HG03378 (cell line): ENCODE results near the gene C1QTNF8.

ENCODE experiments used
- ATAC-seq: cut with Tn5 transposase; IDR thresholded peaks from one replicate; pipeline ENCODE4 v1.9.1; 2021; ENCODE audit warnings: mild to moderate bottlenecking, moderate library complexity; ENCODE audit not compliant: unreplicated experiment

Gene C1QTNF8

GRCh38 chr16:1048442-1049112 lies 47.5 kb downstream of the C1QTNF8 start:
- ATAC-seq = no peak

- no peak for ATAC-seq
Observed at GRCh38 chr16:1047801-1048200, 48.2 kb downstream of the C1QTNF8 start.

GRCh38 chr16:1047123-1047522 lies 48.9 kb downstream of the C1QTNF8 start:
- ATAC-seq = no peak

GRCh38 chr16:1045993-1046911 lies 49.8 kb downstream of the C1QTNF8 start:
- ATAC-seq = no peak

GRCh38 chr16:1045310-1045992 lies 50.6 kb downstream of the C1QTNF8 start:
- no peak for ATAC-seq

GRCh38 chr16:1044460-1045309 lies 51.4 kb downstream of the C1QTNF8 start:
- no peak for ATAC-seq

- ATAC-seq = no peak
Observed at GRCh38 chr16:1043881-1044451, 52.1 kb downstream of the C1QTNF8 start.

- ATAC-seq = no peak
Observed at GRCh38 chr16:1042866-1043265, 53.2 kb downstream of the C1QTNF8 start.

- ATAC-seq = no peak
Observed at GRCh38 chr16:1042049-1042744, 53.8 kb downstream of the C1QTNF8 start.

- no peak for ATAC-seq
Observed at GRCh38 chr16:1040346-1040745, 55.7 kb downstream of the C1QTNF8 start.

- no peak for ATAC-seq
Observed at GRCh38 chr16:1039762-1040161, 56.3 kb downstream of the C1QTNF8 start.

- no peak for ATAC-seq
Observed at GRCh38 chr16:1038932-1039331, 57.1 kb downstream of the C1QTNF8 start.
